B cell (primary cell): ENCODE results near the gene NHSL1. TPM values are rescaled to one million over a fixed set of nuclear protein-coding genes. Genes with fewer than 3 reads are reported as not detected.

ENCODE experiments used
- ATAC-seq: fragments of 200-7000 bp; cut with Tn5 transposase; one replicate; pipeline ENCODE4 v1.10.0; 2021; ENCODE audit warnings: low read depth, mild to moderate bottlenecking, moderate number of reproducible peaks, moderate library complexity
- CTCF ChIA-PET: fragments of 350-600 bp; sonication (Branson Sonifier 250); formaldehyde crosslinking; loops from one replicate; lab custom pipeline; 2021; ENCODE audit warnings: antibody characterized with exemption, inconsistent platforms; lab: Charles Lee
- POLR2A ChIA-PET: fragments of 350-600 bp; sonication (Branson Sonifier 250); formaldehyde crosslinking; loops from one replicate; lab custom pipeline; 2021; ENCODE audit warnings: antibody characterized with exemption; lab: Charles Lee
- DNase-seq: peaks from one replicate; pipeline ENCODE4 v3.0.0; 2013
- H2AFZ ChIP-seq: 2 replicates; pipeline ENCODE4 v1.6.1; 2012; ENCODE audit warnings: mild to moderate bottlenecking, low read depth, low read length; ENCODE audit not compliant: insufficient read depth, poor library complexity, severe bottlenecking
- H3K27ac ChIP-seq, 2 donors: 1 replicate in 1 of 2; 2 replicates in 1 of 2; pipeline ENCODE4 v1.5.1; 2012 to 2013; ENCODE audit warnings: low read length in 2 of 2, mild to moderate bottlenecking in 2 of 2, moderate library complexity in 1 of 2
- H3K27me3 ChIP-seq, 4 experiments: fragments of 200-600 bp in 1 of 4; sonication (generic) in 1 of 4; replicated peaks in 1 of 4; 1 replicate in 2 of 4; 2 replicates in 2 of 4; pipeline versions ENCODE4 v1.6.1 to v1.7.0; 2013 to 2016; ENCODE audit warnings: low read length in 3 of 4, mild to moderate bottlenecking in 2 of 4, mixed read lengths in 1 of 4, moderate library complexity in 1 of 4; ENCODE audit not compliant: insufficient read depth in 4 of 4, control insufficient read depth in 3 of 4; ENCODE audit errors: control extremely low read depth in 1 of 4
- H3K36me3 ChIP-seq, 2 experiments: replicated peaks in 1 of 2; 1 replicate in 1 of 2; 2 replicates in 1 of 2; pipeline versions ENCODE4 v1.6.1 to v1.7.1; 2013; ENCODE audit warnings: low read length in 1 of 2; ENCODE audit not compliant: insufficient read depth in 2 of 2, control insufficient read depth in 1 of 2; ENCODE audit errors: control extremely low read depth in 1 of 2, extremely low read depth in 1 of 2
- H3K4me1 ChIP-seq, 2 donors: fragments of 200-600 bp in 1 of 2; sonication (generic) in 1 of 2; 1 replicate in 1 of 2; 2 replicates in 1 of 2; pipeline versions ENCODE4 v1.5.1 to v1.6.1; 2013 to 2017; ENCODE audit warnings: low read length in 2 of 2; ENCODE audit not compliant: control insufficient read depth in 2 of 2, insufficient read depth in 2 of 2
- H3K4me2 ChIP-seq: replicated peaks from 2 replicates; pipeline ENCODE3; 2012; ENCODE audit warnings: mild to moderate bottlenecking, low read depth, low read length; ENCODE audit not compliant: poor library complexity, severe bottlenecking
- H3K4me3 ChIP-seq, 5 experiments: fragments of 200-600 bp in 1 of 5; sonication (generic) in 1 of 5; 1 replicate in 3 of 5; 2 replicates in 2 of 5; pipeline versions ENCODE4 v1.5.1 to v1.7.0; 2011 to 2016; ENCODE audit warnings: low read length in 4 of 5, mild to moderate bottlenecking in 4 of 5, low read depth in 2 of 5, control low read depth in 1 of 5, moderate library complexity in 1 of 5; ENCODE audit not compliant: insufficient read depth in 1 of 5; ENCODE audit errors: control extremely low read depth in 1 of 5, extremely low read depth in 1 of 5
- H3K79me2 ChIP-seq: fragments of 200-600 bp; sonication (generic); one replicate; pipeline ENCODE4 v1.6.0; 2016; ENCODE audit warnings: low read length; ENCODE audit not compliant: control insufficient read depth, insufficient read depth
- H3K9ac ChIP-seq: fragments of 200-600 bp; sonication (generic); 2 replicates; pipeline ENCODE4 v1.6.1; 2017; ENCODE audit warnings: mild to moderate bottlenecking, low read length, moderate library complexity
- H3K9me3 ChIP-seq, 3 donors: one replicate each; pipeline versions ENCODE4 v1.6.1 to v1.7.1; 2013; ENCODE audit warnings: low read length in 2 of 3; ENCODE audit not compliant: control insufficient read depth in 2 of 3, insufficient read depth in 1 of 3; ENCODE audit errors: control extremely low read depth in 1 of 3
- H4K20me1 ChIP-seq: 2 replicates; pipeline ENCODE4 v1.6.0; 2012; ENCODE audit warnings: mild to moderate bottlenecking, low read length; ENCODE audit not compliant: insufficient read depth, control insufficient read depth, poor library complexity, severe bottlenecking
- H3K27ac Mint-ChIP-seq: one replicate; pipeline ENCODE4 v1.8.0; 2021; ENCODE audit warnings: mixed read lengths
- H3K27me3 Mint-ChIP-seq: one replicate; pipeline ENCODE4 v1.8.0; 2021; ENCODE audit warnings: mixed read lengths
- H3K4me1 Mint-ChIP-seq: one replicate; pipeline ENCODE4 v1.8.0; 2021; ENCODE audit warnings: mixed read lengths
- H3K4me3 Mint-ChIP-seq: one replicate; pipeline ENCODE4 v1.8.0; 2021; ENCODE audit warnings: mixed read lengths
- H3K9me3 Mint-ChIP-seq: one replicate; pipeline ENCODE4 v1.8.0; 2022; ENCODE audit warnings: mixed read lengths; ENCODE audit not compliant: insufficient read depth
- CTCF ChIP-seq: fragments of 200-600 bp; IDR thresholded peaks from one replicate; pipeline ENCODE4 v1.8.0; 2022; ENCODE audit warnings: antibody characterized with exemption, mild to moderate bottlenecking
- EZH2 ChIP-seq: IDR thresholded peaks from 2 replicates; pipeline ENCODE4 v1.6.1; 2012; ENCODE audit warnings: borderline replicate concordance, low read depth, mild to moderate bottlenecking, moderate library complexity, low read length; ENCODE audit not compliant: insufficient read depth, poor library complexity, severe bottlenecking
- WGBS: methylation state at CpG from one replicate; pipeline ENCODE4 v1.1.5; 2013; ENCODE audit warnings: missing lambda C conversion rate; ENCODE audit not compliant: insufficient coverage; 5-methylcytosine and 5-hydroxymethylcytosine counted together
- intact Hi-C: fragments of 100-400 bp; cut with micrococcal nuclease; formaldehyde crosslinking; loops from one replicate; pipeline ENCODE4 v1.10.0; 2022
- polyA plus RNA-seq: library from polyadenylated mRNA; depleted of rRNA; stranded (reverse); fragments of >200 nt; gene quantifications from 2 replicates; pipeline ENCODE4 v1.2.3, GENCODE V29; 2012
- total RNA-seq, 2 donors: library from RNA; stranded (reverse); fragments of 120-200 nt in 1 of 2; gene quantifications; 1 replicate in 1 of 2; 2 replicates in 1 of 2; pipeline versions ENCODE4 v1.2.3 to v1.2.4, GENCODE V29; 2013 to 2022

Gene NHSL1
- total and polyA plus RNA-seq, 2 donors (not counting 1 experiment from before 2014, with no cell fraction given) = 0.04 to 0.10 TPM

- no peaks in the 10 kb centered on the region for H3K79me2 ChIP-seq
- H3K4me2 ChIP-seq = no peak overlapping the region
- TF ChIP-seq EZH2 (no peak), CTCF (no peak)
- H3K4me3 ChIP-seq = no peak overlapping the region
- no peak overlapping the region for H3K27ac Mint-ChIP-seq
- H2AFZ ChIP-seq = no peak overlapping the region
- H3K27me3 ChIP-seq = no peaks in the 10 kb centered on the region
- H3K9ac ChIP-seq = no peak overlapping the region
- H3K36me3 ChIP-seq = no peaks in the 10 kb centered on the region
- peaks cover 3% of the 10 kb centered on the region for H3K27me3 Mint-ChIP-seq
- no peaks in the 10 kb centered on the region for H3K4me1 Mint-ChIP-seq
- DNase-seq = no peak
- no peak overlapping the region for H3K4me3 Mint-ChIP-seq
- peaks cover 0 to 7% (median 0%) of the 10 kb centered on the region in 3 donors for H3K9me3 ChIP-seq
- WGBS = 100% methylated on average over 1 of the region's 1 CpG
- H3K4me1 ChIP-seq = no peaks in the 10 kb centered on the region
- POLR2A ChIA-PET = no interaction called here
- CTCF ChIA-PET = no interaction called here
- intact Hi-C loops = no loop called here
- H3K9me3 Mint-ChIP-seq = no peaks in the 10 kb centered on the region
- no peak for ATAC-seq
- no peaks in the 10 kb centered on the region for H4K20me1 ChIP-seq
- no peak overlapping the region for H3K27ac ChIP-seq
These were observed 34.2 kb downstream of the NHSL1 start for GRCh38 chr6:138465007-138465645.

GRCh38 chr6:138464085-138464484, 35.2 kb downstream of the NHSL1 start:
- Histone ChIP-seq H3K9me3 (peaks cover 0 to 7% (median 0%) of the 10 kb centered on the region in 3 donors), H3K27me3 (no peaks in the 10 kb centered on the region), H4K20me1 (no peaks in the 10 kb centered on the region), H3K79me2 (no peaks in the 10 kb centered on the region), H2AFZ (no peak overlapping the region), H3K4me1 (no peaks in the 10 kb centered on the region), H3K27ac (no peak overlapping the region), H3K4me2 (no peak overlapping the region), H3K9ac (no peak overlapping the region), H3K36me3 (no peaks in the 10 kb centered on the region), H3K4me3 (no peak overlapping the region)
- H3K27me3 Mint-ChIP-seq = no peaks in the 10 kb centered on the region
- no peak for TF ChIP-seq CTCF
- TF ChIP-seq EZH2 = no peak
- ChIA-PET CTCF (no interaction called here), POLR2A (no interaction called here)
- DNase-seq = no peak
- no peaks in the 10 kb centered on the region for H3K4me1 Mint-ChIP-seq
- H3K4me3 Mint-ChIP-seq = no peak overlapping the region
- no peaks in the 10 kb centered on the region for H3K9me3 Mint-ChIP-seq
- 97% methylated on average over 20 of the region's 20 CpGs for WGBS
- ATAC-seq = no peak
- no peak overlapping the region for H3K27ac Mint-ChIP-seq
- intact Hi-C loops = no loop called here
